VCaP (cell line): Measurements from ENCODE around the gene DNAJC5.
"Not testable (repeated sequence)": the region's sequence is repeated elsewhere in the genome, so short reads cannot be mapped to it uniquely, and the experiment has no call there.

ENCODE experiments used
- H3K27ac ChIP-seq: fragments of 450-650 bp; 2 replicates; pipeline ENCODE4 v1.5.1; 2017
- TF ChIP-seq, protein P1 (sequence below): fragments of 450-650 bp; conservative IDR thresholded peaks from 2 replicates; pipeline ENCODE4 v1.5.1; 2017; ENCODE audit warnings: mild to moderate bottlenecking, moderate library complexity

The DNAJC5 gene

DNA sequence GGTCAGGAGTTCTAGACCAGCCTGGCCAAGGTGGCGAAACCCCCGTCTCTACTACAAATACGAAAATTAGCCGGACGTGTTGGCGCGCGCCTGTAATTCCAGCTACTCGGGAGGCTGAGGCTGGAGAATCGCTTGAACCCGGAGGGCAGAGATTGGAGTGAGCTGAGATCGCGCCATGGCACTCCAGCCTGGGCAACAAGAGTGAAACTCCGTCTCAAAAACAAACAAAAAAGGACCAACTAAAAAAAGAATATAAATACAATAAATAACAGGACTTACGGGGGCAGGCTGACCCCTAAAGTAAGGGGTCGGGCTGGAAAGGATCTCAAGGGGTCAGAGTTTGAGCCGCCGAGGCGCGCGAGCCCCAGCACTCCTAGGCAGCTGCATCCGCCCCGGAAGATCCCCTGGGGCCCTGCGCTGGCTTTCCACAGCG lies 30.4 kb upstream of the DNAJC5 start:
- TF ChIP-seq, protein P1, sequence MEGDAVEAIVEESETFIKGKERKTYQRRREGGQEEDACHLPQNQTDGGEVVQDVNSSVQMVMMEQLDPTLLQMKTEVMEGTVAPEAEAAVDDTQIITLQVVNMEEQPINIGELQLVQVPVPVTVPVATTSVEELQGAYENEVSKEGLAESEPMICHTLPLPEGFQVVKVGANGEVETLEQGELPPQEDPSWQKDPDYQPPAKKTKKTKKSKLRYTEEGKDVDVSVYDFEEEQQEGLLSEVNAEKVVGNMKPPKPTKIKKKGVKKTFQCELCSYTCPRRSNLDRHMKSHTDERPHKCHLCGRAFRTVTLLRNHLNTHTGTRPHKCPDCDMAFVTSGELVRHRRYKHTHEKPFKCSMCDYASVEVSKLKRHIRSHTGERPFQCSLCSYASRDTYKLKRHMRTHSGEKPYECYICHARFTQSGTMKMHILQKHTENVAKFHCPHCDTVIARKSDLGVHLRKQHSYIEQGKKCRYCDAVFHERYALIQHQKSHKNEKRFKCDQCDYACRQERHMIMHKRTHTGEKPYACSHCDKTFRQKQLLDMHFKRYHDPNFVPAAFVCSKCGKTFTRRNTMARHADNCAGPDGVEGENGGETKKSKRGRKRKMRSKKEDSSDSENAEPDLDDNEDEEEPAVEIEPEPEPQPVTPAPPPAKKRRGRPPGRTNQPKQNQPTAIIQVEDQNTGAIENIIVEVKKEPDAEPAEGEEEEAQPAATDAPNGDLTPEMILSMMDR = peak; percentile 50

DNA sequence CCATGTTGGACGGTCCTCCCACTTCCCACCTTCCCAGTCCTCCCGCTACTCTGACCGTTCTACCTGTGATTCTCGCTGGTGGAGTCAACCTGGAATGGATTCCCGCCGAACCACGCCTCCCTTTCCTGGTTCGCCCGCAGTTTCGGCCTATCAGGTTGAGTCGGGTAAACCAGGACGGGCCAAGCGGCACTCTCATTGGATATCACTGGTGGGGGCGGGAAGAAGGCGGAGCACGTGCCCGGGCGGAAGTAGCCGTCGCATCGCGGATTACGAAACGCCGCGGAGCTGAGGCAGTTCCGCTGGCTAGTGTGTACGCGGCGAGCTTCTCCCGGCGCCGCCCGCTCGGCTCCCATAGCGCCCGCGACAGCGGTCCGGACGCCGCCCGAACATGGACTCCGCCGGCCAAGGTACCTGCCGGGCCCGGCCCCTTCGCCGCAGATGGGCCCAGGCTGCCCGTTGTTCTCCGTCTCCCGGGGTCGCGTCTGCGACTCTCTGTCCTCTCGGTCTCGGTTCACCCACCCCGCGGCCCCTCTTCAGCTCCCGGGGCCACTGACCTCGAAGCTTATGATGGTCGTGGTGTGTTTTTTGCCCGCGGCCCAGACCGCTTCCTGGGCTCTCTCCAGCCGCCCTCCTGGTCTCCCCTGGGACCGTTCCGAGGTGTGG lies 29.8 kb upstream of the DNAJC5 start, which contains the start of gene TPD52L2:
Gene TPD52L2 (plus strand): TSS at position 293 of the 663 bp plus-strand sequence. CDS start 96 bp downstream, at position 389.
- TF ChIP-seq, protein P1 = no peak
- H3K27ac ChIP-seq = peak within 1 kb of the TSS; percentile 99

More for the DNA sequence above, 30.4 kb upstream of the DNAJC5 start:
- peak overlapping the region; percentile 99 for H3K27ac ChIP-seq

DNA sequence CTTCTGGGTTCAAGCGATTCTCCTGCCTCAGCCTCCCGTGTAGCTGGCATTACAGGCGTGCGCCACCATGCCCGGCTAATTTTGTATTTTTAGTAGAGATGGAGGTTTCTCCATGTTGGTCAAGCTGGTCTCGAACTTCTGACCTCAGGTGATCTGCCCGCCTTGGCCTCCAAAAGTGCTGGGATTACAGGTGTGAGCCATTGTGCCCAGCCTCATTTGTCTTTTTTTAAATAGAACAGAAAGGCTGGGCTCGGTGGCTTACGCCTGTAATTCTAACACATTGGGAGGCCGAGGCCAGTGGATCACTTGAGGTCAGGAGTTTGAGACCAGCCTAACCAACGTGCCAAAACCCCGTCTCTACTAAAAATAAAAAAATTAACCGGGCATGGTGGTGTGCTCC lies 27.9 kb upstream of the DNAJC5 start:
- peak overlapping the region; percentile 99 for H3K27ac ChIP-seq

DNA sequence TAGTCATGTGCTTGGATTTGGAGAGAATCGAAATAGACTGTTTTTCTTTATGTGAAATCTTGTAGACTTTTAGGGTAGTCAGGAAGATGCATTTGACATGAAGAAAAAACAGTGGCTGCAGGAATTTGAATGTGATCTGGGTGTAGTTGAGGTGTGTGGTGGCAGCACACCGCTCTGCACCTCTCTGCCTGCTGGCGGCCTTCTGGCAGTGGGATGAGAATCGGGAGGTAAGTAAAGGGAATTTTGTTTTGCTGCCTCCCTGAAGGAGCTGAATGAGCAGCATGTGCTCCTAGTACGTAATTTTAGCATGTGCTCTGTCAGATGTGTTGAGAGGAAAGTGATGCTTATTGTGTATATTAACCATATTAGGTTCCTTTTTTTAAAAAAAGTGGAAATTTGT lies 26.7 kb upstream of the DNAJC5 start:
- H3K27ac ChIP-seq = no peak overlapping the region; the same call in 1 of the 2 replicates
- TF ChIP-seq, protein P1 = no peak

DNA sequence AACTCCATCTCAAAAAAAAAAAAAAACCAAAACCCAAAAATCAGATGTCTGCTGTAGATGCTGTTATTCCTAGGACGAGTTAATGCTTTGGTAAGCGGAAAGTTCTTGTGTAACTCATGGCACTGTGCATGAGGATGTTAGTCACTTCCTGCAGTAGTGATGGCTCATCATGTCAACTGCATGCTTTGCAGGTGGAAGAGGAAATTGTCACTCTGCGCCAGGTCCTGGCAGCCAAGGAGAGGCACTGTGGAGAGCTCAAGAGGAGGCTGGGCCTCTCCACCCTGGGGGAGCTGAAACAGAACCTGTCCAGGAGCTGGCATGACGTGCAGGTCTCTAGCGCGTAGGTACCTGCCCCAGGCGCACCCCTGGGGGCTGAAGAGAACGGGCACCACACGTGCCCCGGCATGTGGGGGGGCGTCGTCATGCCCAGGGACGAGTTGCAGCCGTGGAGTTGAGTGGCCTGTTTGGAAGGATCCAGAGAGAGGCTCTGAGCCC lies 21.4 kb upstream of the DNAJC5 start:
- no peak overlapping the region for H3K27ac ChIP-seq
- TF ChIP-seq, protein P1 = no peak

DNA sequence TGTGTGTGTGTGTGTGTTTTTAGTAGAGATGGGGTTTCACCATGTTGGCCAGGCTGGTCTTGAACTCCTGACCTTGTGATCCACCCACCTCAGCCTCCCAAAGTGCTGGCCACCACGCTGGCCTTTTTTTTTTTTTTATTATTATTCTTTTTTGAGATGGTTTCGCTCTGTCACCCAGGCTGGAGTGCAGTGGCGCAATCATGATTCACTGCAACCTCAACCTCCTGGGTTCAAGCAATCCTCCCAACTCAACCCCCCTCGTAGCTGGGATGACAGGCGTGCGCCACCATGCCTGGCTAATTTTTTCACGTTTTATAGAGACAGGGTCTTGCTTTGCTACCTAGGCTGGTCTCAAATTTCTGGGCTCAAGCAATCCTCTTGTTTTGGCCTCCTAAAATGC lies 20.7 kb upstream of the DNAJC5 start:
- H3K27ac ChIP-seq = not testable (repeated sequence)

DNA sequence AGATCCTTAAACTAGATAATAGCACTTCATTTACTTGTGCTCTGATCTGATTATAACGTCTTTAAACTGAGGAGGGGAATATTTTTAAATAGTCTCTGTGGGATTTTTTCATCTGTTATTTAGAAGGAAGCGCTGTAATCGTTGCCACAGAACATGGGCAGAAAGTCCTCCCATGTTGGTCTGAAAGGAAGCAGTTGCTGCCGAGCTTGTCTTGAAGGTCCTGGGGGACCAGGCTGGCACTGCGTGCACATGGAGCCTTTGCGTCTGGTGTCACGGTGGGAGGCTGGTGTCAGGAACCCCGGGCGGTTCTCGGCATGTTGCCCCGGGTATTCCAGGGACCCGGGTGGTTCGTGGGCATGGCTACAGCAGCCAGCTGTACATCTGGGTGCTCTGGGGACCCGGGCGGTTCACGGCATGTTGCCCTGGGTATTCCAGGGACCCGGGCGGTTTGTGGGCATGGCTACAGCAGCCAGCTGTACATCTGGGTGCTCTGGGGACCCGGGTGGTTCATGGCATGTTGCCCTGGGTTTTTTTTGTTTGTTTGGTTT lies 18.4 kb upstream of the DNAJC5 start:
- H3K27ac ChIP-seq = no peak overlapping the region

DNA sequence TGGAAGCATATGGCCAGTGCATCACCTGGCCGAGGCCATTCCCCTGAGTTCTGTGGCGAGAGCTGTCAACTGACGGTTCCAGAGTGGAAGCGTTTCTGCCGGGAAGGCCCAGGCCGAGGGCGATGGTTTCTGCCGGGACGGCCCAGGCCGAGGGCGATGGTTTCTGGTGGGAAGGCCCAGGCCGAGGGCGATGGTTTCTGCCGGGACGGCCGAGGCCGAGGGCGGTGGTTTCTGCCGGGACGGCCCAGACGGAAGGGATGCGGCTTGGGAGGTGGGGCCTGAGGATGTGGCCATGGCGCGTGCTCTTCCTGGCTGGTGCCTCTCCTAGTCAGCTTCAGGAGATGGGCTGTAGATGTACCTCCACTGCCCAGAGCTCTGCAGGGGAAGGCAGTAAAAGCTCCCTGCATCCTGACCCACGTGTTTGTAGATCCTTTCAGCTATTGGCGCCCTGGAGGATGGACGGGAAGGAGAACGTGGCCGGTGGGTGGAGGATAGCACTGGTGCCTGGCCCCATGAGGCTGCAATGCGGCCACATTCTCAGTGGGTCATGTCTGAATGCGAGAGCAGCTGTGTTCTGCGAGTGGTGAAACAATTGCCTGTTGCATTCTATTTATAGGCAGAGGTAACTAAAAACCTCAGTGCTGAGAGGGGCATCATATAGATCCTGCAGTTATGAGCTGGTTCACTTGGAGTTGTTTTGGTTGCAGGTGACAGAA lies 17.0 kb upstream of the DNAJC5 start:
- H3K27ac ChIP-seq = no peak overlapping the region
- TF ChIP-seq, protein P1 = no peak

More for the DNA sequence above, 18.4 kb upstream of the DNAJC5 start:
- TF ChIP-seq, protein P1 = no peak
